H1 (cell line): ENCODE results near the gene DNAI2. TPM values are rescaled to one million over a fixed set of nuclear protein-coding genes. Genes with fewer than 3 reads are reported as not detected.

Experiments used
- CBX8 ChIP-seq: fragments of 300-800, 300-1000 bp; sonication (generic); IDR thresholded peaks from 2 replicates; pipeline ENCODE4 v1.7.1; 2016; ENCODE audit warnings: low read depth, low read length, borderline replicate concordance
- EP300 ChIP-seq, 2 experiments: IDR thresholded peaks; 1 replicate in 1 of 2; 2 replicates in 1 of 2; pipeline ENCODE4 v1.6.1; 2011 to 2012; ENCODE audit warnings: low read depth in 2 of 2, low read length in 2 of 2, mild to moderate bottlenecking in 2 of 2, borderline replicate concordance in 1 of 2, inconsistent platforms in 1 of 2, moderate library complexity in 1 of 2
- KDM1A ChIP-seq: fragments of 200-600, 300-600 bp; sonication (generic); IDR thresholded peaks from 2 replicates; pipeline ENCODE4 v1.7.1; 2016; ENCODE audit warnings: mild to moderate bottlenecking, low read length, borderline replicate concordance
- polyA plus RNA-seq, 7 experiments: library from polyadenylated mRNA; depleted of rRNA in 3 of 7; stranded (reverse) in 5 of 7; unstranded in 2 of 7; fragments of >200 nt in 5 of 7; fragments of 200-250 nt in 2 of 7; gene quantifications; 1 replicate in 5 of 7; 2 replicates in 1 of 7; 4 replicates in 1 of 7; pipeline versions ENCODE4 v1.2.1 to v1.2.3, GENCODE V29; 2011 to 2013; ENCODE audit warnings: missing spikeins in 2 of 7, mixed read lengths in 2 of 7
- total RNA-seq: library from RNA; stranded (reverse); fragmentation: NEBNext Ultra II Directional; extraction: Animal tissue kit (Norgen Biotek cat#: 25700); gene quantifications from 2 replicates; pipeline ENCODE4 v1.2.1, GENCODE V29; 2021
- TF ChIP-seq, protein P1 (sequence below): IDR thresholded peaks from 2 replicates; pipeline ENCODE4 v1.6.1; 2011; ENCODE audit warnings: low read length, improper control_type of control experiment

DNAI2 gene
- total and polyA plus RNA-seq, 2 of the 8 experiments (the other 6 are each of a cell fraction or from before 2014, with no cell fraction given): 0.08 to 0.15 TPM

DNA sequence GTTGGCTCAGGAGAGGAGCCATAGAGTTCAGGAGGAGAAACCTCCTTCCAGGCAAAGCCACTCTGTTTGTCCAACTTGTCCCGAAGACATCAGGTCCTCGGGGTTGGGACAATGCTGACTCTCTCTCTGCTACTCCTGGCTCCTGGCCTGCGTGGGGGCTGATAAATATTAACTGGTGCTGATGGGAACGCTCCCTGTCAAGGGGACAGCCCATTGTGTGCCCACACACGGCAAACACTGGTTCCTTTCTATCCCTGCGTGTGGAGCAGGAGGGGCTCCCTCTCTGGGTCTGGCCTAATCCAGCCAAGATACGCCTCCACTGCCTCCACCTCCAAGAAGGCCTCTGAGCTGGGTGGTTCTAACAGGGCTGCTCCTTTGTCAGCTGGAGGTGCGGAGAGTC, 56.4 kb downstream of the DNAI2 start (continued):
- TF ChIP-seq, protein P1, sequence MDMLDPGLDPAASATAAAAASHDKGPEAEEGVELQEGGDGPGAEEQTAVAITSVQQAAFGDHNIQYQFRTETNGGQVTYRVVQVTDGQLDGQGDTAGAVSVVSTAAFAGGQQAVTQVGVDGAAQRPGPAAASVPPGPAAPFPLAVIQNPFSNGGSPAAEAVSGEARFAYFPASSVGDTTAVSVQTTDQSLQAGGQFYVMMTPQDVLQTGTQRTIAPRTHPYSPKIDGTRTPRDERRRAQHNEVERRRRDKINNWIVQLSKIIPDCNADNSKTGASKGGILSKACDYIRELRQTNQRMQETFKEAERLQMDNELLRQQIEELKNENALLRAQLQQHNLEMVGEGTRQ: no peak
- TF ChIP-seq CBX8: no peak
- TF ChIP-seq EP300 (IDR thresholded peaks at IDR 0.05; ENCODE audit: borderline replicate concordance in 1 of 2, low read depth in 2 of 2, low read length in 2 of 2): no peak
- no peak for TF ChIP-seq KDM1A
